Ovary (tissue), 3 donors: Measurements from ENCODE around the gene DPM3.

ENCODE experiments used
- CTCF ChIP-seq, 3 donors: fragments of 450-650 bp in 2 of 3; fragments of 200-600 bp in 1 of 3; IDR thresholded peaks; one replicate each; pipeline versions ENCODE4 v1.5.1 to v1.8.0; 2016 to 2022; ENCODE audit warnings: antibody characterized with exemption in 3 of 3, mild to moderate bottlenecking in 1 of 3
- EP300 ChIP-seq: sonication (generic); formaldehyde crosslinking; IDR thresholded peaks from one replicate; pipeline ENCODE4 v1.6.1; 2017; ENCODE audit warnings: antibody characterized with exemption
- donor health status: DM: no; HTN: no; CAD: no.

DNA sequence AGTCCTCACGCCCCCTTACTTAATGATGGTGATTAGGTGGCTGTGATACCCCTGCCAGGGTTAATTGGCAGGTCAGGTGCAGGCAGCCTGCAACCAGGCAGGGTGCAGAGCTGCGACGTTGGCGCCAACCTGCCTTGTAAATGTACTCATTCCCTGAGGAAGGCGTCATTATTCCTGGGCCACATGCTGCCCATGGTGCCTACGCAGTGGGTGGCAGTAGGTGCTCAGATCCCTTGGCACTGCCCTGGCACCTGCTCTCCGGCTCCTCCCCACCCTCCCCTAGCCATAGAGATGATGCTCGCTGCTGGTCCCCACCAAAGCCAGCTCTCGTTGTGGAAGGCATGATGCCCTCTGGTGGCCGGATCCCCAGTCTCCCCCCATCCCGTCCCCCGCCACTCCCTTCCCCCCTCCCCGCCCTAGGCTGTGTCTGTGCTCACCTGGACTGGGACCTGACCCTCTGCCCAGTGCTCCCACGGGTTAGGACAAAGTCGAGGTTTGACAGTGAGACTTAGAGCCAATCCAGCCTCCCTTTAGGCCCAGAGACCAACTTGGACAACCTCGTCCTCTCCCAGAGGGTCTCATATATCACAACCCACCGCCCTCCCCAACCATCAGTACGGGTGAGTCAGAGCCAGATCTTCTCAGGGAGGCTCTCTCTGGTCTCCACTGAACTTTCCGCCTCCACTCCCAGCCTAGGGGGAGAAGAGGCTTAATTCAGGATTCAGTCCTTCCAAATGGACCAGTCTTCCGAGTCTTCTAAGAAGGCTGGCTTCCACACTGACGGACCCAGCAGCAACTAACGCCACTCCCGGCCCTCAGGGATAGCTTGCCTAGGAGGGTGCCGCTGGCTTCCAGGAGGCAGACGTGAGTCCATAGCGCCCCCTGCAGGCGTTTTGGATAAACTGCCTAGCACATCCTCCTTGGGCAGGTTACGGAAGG is 27.1 kb upstream of the DPM3 start:
- TF ChIP-seq CTCF (IDR thresholded peaks at IDR 0.05) = peak; percentile 40 to 93 (median 76)
- no peak for TF ChIP-seq EP300
